H9 (cell line): Measurements from ENCODE around the gene ASB10. TPM values are rescaled to one million over a fixed set of nuclear protein-coding genes. Genes with fewer than 3 reads are reported as not detected.

Experiments used
- DNase-seq: peaks from one replicate; pipeline ENCODE4 v3.0.0-alpha.2; 2017
- H2AFZ ChIP-seq: one replicate; pipeline ENCODE4 v1.6.1; 2013; ENCODE audit warnings: mild to moderate bottlenecking, low read length, control low read depth, moderate library complexity
- H2AK5ac ChIP-seq: 2 replicates; pipeline ENCODE4 v1.6.1; 2013; ENCODE audit warnings: low read length, control low read depth, mixed read lengths; ENCODE audit not compliant: insufficient read length
- H2BK120ac ChIP-seq: one replicate; pipeline ENCODE4 v1.6.1; 2013; ENCODE audit warnings: low read depth, mild to moderate bottlenecking, low read length, control low read depth, inconsistent platforms; ENCODE audit not compliant: poor library complexity, severe bottlenecking
- H2BK12ac ChIP-seq: 2 replicates; pipeline ENCODE4 v1.6.1; 2013; ENCODE audit warnings: low read length, control low read depth, mixed read lengths, low read depth; ENCODE audit not compliant: insufficient read length
- H2BK15ac ChIP-seq: 2 replicates; pipeline ENCODE4 v1.6.1; 2013; ENCODE audit warnings: low read depth, low read length, control low read depth
- H2BK20ac ChIP-seq: one replicate; pipeline ENCODE4 v1.6.1; 2013; ENCODE audit warnings: low read depth, mild to moderate bottlenecking, low read length, control low read depth, inconsistent platforms; ENCODE audit not compliant: poor library complexity, severe bottlenecking
- H2BK5ac ChIP-seq: 2 replicates; pipeline ENCODE4 v1.6.1; 2013; ENCODE audit warnings: low read length, control low read depth, mixed read lengths; ENCODE audit not compliant: insufficient read length
- H3K14ac ChIP-seq: 2 replicates; pipeline ENCODE4 v1.6.1; 2013; ENCODE audit warnings: low read length, control low read depth; ENCODE audit not compliant: insufficient read depth
- H3K18ac ChIP-seq: 2 replicates; pipeline ENCODE4 v1.6.1; 2013; ENCODE audit warnings: low read depth, mild to moderate bottlenecking, mixed read lengths, low read length, control low read depth; ENCODE audit not compliant: insufficient read length
- H3K23ac ChIP-seq: 2 replicates; pipeline ENCODE4 v1.6.1; 2013; ENCODE audit warnings: low read length, control low read depth, mixed read lengths, low read depth; ENCODE audit not compliant: insufficient read length
- H3K23me2 ChIP-seq: 2 replicates; pipeline ENCODE4 v1.6.1; 2013; ENCODE audit warnings: low read depth, mild to moderate bottlenecking, mixed read lengths, low read length, control low read depth; ENCODE audit not compliant: insufficient read length, poor library complexity, severe bottlenecking
- H3K27ac ChIP-seq: 2 replicates; pipeline ENCODE4 v1.5.1; 2013; ENCODE audit warnings: low read length, control low read depth, mixed read lengths, low read depth; ENCODE audit not compliant: insufficient read length
- H3K27me3 ChIP-seq: 2 replicates; pipeline ENCODE4 v1.6.1; 2013; ENCODE audit warnings: low read length, control low read depth, inconsistent platforms; ENCODE audit not compliant: insufficient read depth
- H3K4ac ChIP-seq: 2 replicates; pipeline ENCODE4 v1.6.1; 2013; ENCODE audit warnings: low read depth, mild to moderate bottlenecking, control low read depth, inconsistent platforms, low read length, moderate library complexity
- H3K4me1 ChIP-seq: 2 replicates; pipeline ENCODE4 v1.6.1; 2013; ENCODE audit warnings: low read length, control low read depth, inconsistent platforms; ENCODE audit not compliant: insufficient read depth
- H3K4me2 ChIP-seq: 2 replicates; pipeline ENCODE4 v1.6.1; 2013; ENCODE audit warnings: low read length, control low read depth, mixed read lengths; ENCODE audit not compliant: insufficient read length, insufficient read depth
- H3K56ac ChIP-seq: 2 replicates; pipeline ENCODE4 v1.6.1; 2013; ENCODE audit warnings: low read depth, mild to moderate bottlenecking, mixed read lengths, low read length, control low read depth; ENCODE audit not compliant: insufficient read length
- H3K79me1 ChIP-seq: 2 replicates; pipeline ENCODE4 v1.6.1; 2013; ENCODE audit warnings: low read depth, mild to moderate bottlenecking, moderate library complexity, low read length, control low read depth, inconsistent platforms; ENCODE audit not compliant: insufficient read depth, poor library complexity, severe bottlenecking
- H3K79me2 ChIP-seq: 2 replicates; pipeline ENCODE4 v1.6.1; 2013; ENCODE audit warnings: low read length, control low read depth, inconsistent platforms; ENCODE audit not compliant: insufficient read depth
- H3K9ac ChIP-seq: 2 replicates; pipeline ENCODE4 v1.6.1; 2013; ENCODE audit warnings: low read length, control low read depth, mixed read lengths; ENCODE audit not compliant: insufficient read length; ENCODE audit errors: extremely low read depth
- H3K9me3 ChIP-seq: one replicate; pipeline ENCODE4 v1.6.1; 2013; ENCODE audit warnings: low read depth, low read length, inconsistent platforms; ENCODE audit not compliant: control insufficient read depth
- H3T11ph ChIP-seq: one replicate; pipeline ENCODE4 v1.6.1; 2013; ENCODE audit warnings: mild to moderate bottlenecking, low read length, control low read depth, inconsistent platforms
- H4K20me1 ChIP-seq: one replicate; pipeline ENCODE4 v1.6.1; 2013; ENCODE audit not compliant: control insufficient read depth, insufficient read length, insufficient read depth
- H4K5ac ChIP-seq: 2 replicates; pipeline ENCODE4 v1.6.1; 2013; ENCODE audit warnings: low read depth, mild to moderate bottlenecking, mixed read lengths, low read length, control low read depth; ENCODE audit not compliant: insufficient read length
- H4K8ac ChIP-seq: replicated peaks from 2 replicates; pipeline ENCODE4 v1.6.1; 2013; ENCODE audit warnings: low read length, control low read depth, mixed read lengths, low read depth; ENCODE audit not compliant: insufficient read length
- H4K91ac ChIP-seq: 2 replicates; pipeline ENCODE4 v1.6.1; 2013; ENCODE audit warnings: low read depth, mild to moderate bottlenecking, moderate library complexity, mixed read lengths, low read length, control low read depth; ENCODE audit not compliant: insufficient read length
- H3K27ac Mint-ChIP-seq, 3 experiments: 2 replicates in 2 of 3; 3 replicates in 1 of 3; pipeline ENCODE4 v1.8.0; 2020 to 2021; ENCODE audit warnings: mixed read lengths in 3 of 3, mild to moderate bottlenecking in 1 of 3, moderate library complexity in 1 of 3
- H3K27me3 Mint-ChIP-seq: 2 replicates; pipeline ENCODE4 v1.8.0; 2021; ENCODE audit warnings: low read depth, mild to moderate bottlenecking, moderate library complexity, mixed read lengths
- H3K36me3 Mint-ChIP-seq, 3 experiments: 2 replicates in 2 of 3; 3 replicates in 1 of 3; pipeline ENCODE4 v1.8.0; 2020 to 2021; ENCODE audit warnings: low read depth in 3 of 3, mixed read lengths in 3 of 3; ENCODE audit not compliant: insufficient read depth in 1 of 3
- H3K4me1 Mint-ChIP-seq, 2 experiments: 2 replicates each; pipeline ENCODE4 v1.8.0; 2020; ENCODE audit warnings: mixed read lengths in 2 of 2
- H3K4me3 Mint-ChIP-seq, 2 experiments: 2 replicates in 1 of 2; 3 replicates in 1 of 2; pipeline ENCODE4 v1.8.0; 2020 to 2021; ENCODE audit warnings: mild to moderate bottlenecking in 2 of 2, mixed read lengths in 2 of 2, moderate library complexity in 1 of 2
- H3K9me3 Mint-ChIP-seq, 2 experiments: 2 replicates in 1 of 2; 3 replicates in 1 of 2; pipeline ENCODE4 v1.8.0; 2020; ENCODE audit warnings: mild to moderate bottlenecking in 2 of 2, mixed read lengths in 2 of 2, moderate library complexity in 1 of 2
- CTCF ChIP-seq: fragments of 200-600 bp; sonication (generic); conservative IDR thresholded peaks from 3 replicates; pipeline ENCODE4 v1.8.0; 2021; ENCODE audit warnings: antibody characterized with exemption, mild to moderate bottlenecking
- total RNA-seq: library from RNA; stranded (reverse); gene quantifications from 2 replicates; pipeline ENCODE4 v1.2.1, GENCODE V29; 2021

Gene ASB10
- total RNA-seq, 1 experiment from 2014 or later = not detected

GRCh38 chr7:151197932-151198331 is 10.9 kb upstream of the ASB10 start:
- H3K4me1 ChIP-seq = no peaks in the 10 kb centered on the region; the same call in 1 of the 2 replicates

More at GRCh38 chr7:151197932-151198331, 10.9 kb upstream of the ASB10 start:
- no peak overlapping the region for H3K18ac ChIP-seq
- no peak overlapping the region for H4K5ac ChIP-seq
- no peak overlapping the region for H3K4ac ChIP-seq
- peaks cover 20% of the 10 kb centered on the region for H3K27me3 Mint-ChIP-seq
- no peaks in the 10 kb centered on the region for H3K79me1 ChIP-seq
- H4K8ac ChIP-seq = no peak overlapping the region
- no peaks in the 10 kb centered on the region for H3K79me2 ChIP-seq
- H3K9ac ChIP-seq = no peak overlapping the region
- peaks cover 3 to 5% of the 10 kb centered on the region in 2 experiments for H3K4me1 Mint-ChIP-seq
- H3K9me3 ChIP-seq = no peaks in the 10 kb centered on the region
- no peaks in the 10 kb centered on the region for H4K20me1 ChIP-seq
- no peaks in the 10 kb centered on the region for H3K36me3 Mint-ChIP-seq
- H2BK120ac ChIP-seq = no peak overlapping the region
- H3K23ac ChIP-seq = no peak overlapping the region
- no peak overlapping the region for H4K91ac ChIP-seq
- no peak overlapping the region for H2BK12ac ChIP-seq
- no peak overlapping the region for H3K27ac Mint-ChIP-seq
- H2AFZ ChIP-seq = no peak overlapping the region
- H3K56ac ChIP-seq = no peak overlapping the region
- no peak overlapping the region for H3K4me2 ChIP-seq
- no peak overlapping the region for H2BK20ac ChIP-seq
- H3K27me3 ChIP-seq = no peaks in the 10 kb centered on the region; the same call in 1 of the 2 replicates
- TF ChIP-seq CTCF = no peak
- no peak overlapping the region for H3K4me3 Mint-ChIP-seq
- no peak for DNase-seq
- H3K14ac ChIP-seq = no peak overlapping the region
- H3K9me3 Mint-ChIP-seq = no peaks in the 10 kb centered on the region
- H2BK15ac ChIP-seq = no peak overlapping the region
- H2AK5ac ChIP-seq = no peak overlapping the region
- no peak overlapping the region for H2BK5ac ChIP-seq
- H3T11ph ChIP-seq = no peak overlapping the region
- no peaks in the 10 kb centered on the region for H3K23me2 ChIP-seq
- H3K27ac ChIP-seq = no peak overlapping the region
